ENCODE data around the gene AGPAT4. TPM values are rescaled to one million over a fixed set of nuclear protein-coding genes. Genes with fewer than 3 reads are reported as not detected.

Gene AGPAT4
- total RNA-seq, 1 experiment from 2014 or later: 15.5 TPM

DNA sequence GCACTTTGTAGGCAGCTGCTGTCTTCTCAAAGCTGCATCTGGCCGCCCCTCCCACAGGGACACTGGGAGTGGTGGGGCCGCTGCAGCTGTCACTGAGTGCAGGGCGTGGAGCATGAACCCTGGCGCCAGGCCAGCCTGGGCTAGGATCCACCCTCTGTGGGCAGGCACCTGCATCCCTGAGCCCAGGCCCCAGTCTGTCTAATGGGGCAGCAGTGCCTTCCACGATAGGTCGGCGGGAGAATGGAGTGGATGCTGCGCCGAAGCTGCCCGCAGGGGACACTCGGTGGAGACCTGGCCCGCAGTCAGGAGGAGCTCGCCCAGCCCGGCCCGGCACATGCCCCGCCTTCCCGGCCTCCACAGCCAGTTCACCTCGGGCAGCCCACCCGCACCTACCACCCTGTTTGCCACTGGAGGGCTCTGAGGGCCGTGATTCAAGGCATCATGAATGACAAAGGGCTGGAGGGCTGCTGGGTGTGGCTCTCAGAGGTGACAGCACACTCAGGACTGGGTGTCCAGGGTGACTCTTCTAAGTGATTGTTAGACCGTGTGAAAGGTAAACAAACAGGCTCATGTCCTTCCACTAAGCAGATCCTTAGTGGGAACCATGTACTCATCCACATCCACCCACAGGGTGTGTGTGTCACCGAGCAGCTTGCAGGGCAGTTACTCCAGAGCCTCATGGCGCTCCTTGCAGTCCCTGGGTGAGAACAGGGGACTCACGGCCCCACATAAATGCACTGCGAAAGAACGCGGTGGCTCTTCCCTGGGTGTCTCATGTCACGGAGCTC lies 133.9 kb downstream of the AGPAT4 start:
- CTCF ChIA-PET: no interaction called here
- H3K36me3 ChIP-seq (ENCODE audit: control insufficient read depth in 1 of 2, insufficient read depth in 2 of 2, low read length in 2 of 2): no peaks in the 10 kb centered on the region; a peak in 1 of 4 replicates
- DNase-seq (ENCODE audit: low read depth, low spot score) (no peak), ATAC-seq (peak; percentile 29; the same call in 1 of the 2 replicates)
- H3K4me2 ChIP-seq (ENCODE audit: low read length): no peak overlapping the region
- RAD21 ChIA-PET (ENCODE audit: low non-redundant PET in 1 of 2, low total read pairs in 2 of 2, uncharacterized antibody in 2 of 2, unreplicated experiment in 2 of 2): no interaction called here
- no peaks in the 10 kb centered on the region for H3K4me1 ChIP-seq (ENCODE audit: control insufficient read depth in 1 of 2, insufficient read depth in 2 of 2, low read length in 2 of 2)
- TF ChIP-seq POLR2A (IDR thresholded peaks at IDR 0.05; ENCODE audit: borderline replicate concordance, extremely low read depth, insufficient read depth, insufficient read length) (no peak), ZFX (IDR thresholded peaks at IDR 0.05) (no peak), CBX3 (IDR thresholded peaks at IDR 0.05; ENCODE audit: low read depth) (no peak), ELF1 (IDR thresholded peaks at IDR 0.05; ENCODE audit: borderline replicate concordance, low read depth) (no peak), FOSL1 (IDR thresholded peaks at IDR 0.05; ENCODE audit: low read depth) (no peak), CEBPB (IDR thresholded peaks at IDR 0.05; ENCODE audit: low read depth) (no peak)
- no peak overlapping the region for H2AFZ ChIP-seq (ENCODE audit: low read depth, low read length, poor library complexity, severe bottlenecking)
- H3K79me2 ChIP-seq (ENCODE audit: insufficient read depth, low read length): no peaks in the 10 kb centered on the region
- no peaks in the 10 kb centered on the region for H3K9me2 ChIP-seq (ENCODE audit: insufficient read depth)
- POLR2A ChIA-PET: no interaction called here
- H3K4me3 ChIP-seq (replicated peaks in 1 of 2; ENCODE audit: low read depth in 1 of 2, low read length in 2 of 2): no peak overlapping the region
- no TSS peak for BruUV-seq (replicated peaks)
- H3K27me3 ChIP-seq (ENCODE audit: insufficient read depth, low read length): no peaks in the 10 kb centered on the region
- no peaks in the 10 kb centered on the region for H3K9me3 ChIP-seq (ENCODE audit: control insufficient read depth in 1 of 2, insufficient read depth in 1 of 2, low read depth in 1 of 2, low read length in 2 of 2)
- H3K27ac ChIP-seq (ENCODE audit: low read depth, low read length): no peak overlapping the region
- intact Hi-C loops (cut with micrococcal nuclease): no loop called here
- H4K20me1 ChIP-seq (ENCODE audit: insufficient read depth): no peaks in the 10 kb centered on the region
- no peak overlapping the region for H3K9ac ChIP-seq (ENCODE audit: low read length)

DNA sequence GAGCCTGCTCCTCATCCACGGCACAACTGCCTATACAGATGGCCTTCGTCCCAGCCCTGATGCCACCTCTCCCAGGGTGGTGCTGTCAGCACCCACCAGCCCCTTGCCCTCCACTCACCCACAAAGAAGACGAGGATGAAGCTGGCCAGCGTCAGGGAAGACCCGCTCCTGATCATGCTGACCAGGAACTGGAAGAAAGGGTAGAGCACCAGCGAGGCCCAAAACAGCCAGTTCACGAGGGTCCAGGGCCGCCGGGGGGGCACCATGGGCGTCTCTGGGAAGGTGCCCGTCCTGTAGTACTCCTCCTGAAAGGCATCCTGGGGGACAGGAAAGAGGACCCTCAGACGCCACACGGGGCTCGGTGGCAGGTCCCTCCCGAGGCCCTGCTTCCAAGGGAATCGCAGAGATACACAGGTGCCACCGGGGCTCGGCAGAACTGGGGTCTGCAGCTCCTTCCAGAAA lies 134.5 kb downstream of the AGPAT4 start:
- Histone ChIP-seq H3K4me3 (replicated peaks in 1 of 2; ENCODE audit: low read depth in 1 of 2, low read length in 2 of 2) (no peak overlapping the region), H3K27me3 (ENCODE audit: insufficient read depth, low read length) (no peaks in the 10 kb centered on the region), H3K9me3 (ENCODE audit: control insufficient read depth in 1 of 2, insufficient read depth in 1 of 2, low read depth in 1 of 2, low read length in 2 of 2) (no peaks in the 10 kb centered on the region), H3K27ac (ENCODE audit: low read depth, low read length) (no peak overlapping the region), H2AFZ (ENCODE audit: low read depth, low read length, poor library complexity, severe bottlenecking) (no peak overlapping the region), H3K4me2 (ENCODE audit: low read length) (no peak overlapping the region), H3K36me3 (ENCODE audit: control insufficient read depth in 1 of 2, insufficient read depth in 2 of 2, low read length in 2 of 2) (no peaks in the 10 kb centered on the region; a peak in 1 of 4 replicates), H3K9me2 (ENCODE audit: insufficient read depth) (no peaks in the 10 kb centered on the region), H3K9ac (ENCODE audit: low read length) (no peak overlapping the region), H4K20me1 (ENCODE audit: insufficient read depth) (no peaks in the 10 kb centered on the region), H3K4me1 (ENCODE audit: control insufficient read depth in 1 of 2, insufficient read depth in 2 of 2, low read length in 2 of 2) (no peaks in the 10 kb centered on the region), H3K79me2 (ENCODE audit: insufficient read depth, low read length) (no peaks in the 10 kb centered on the region)
- intact Hi-C loops (cut with micrococcal nuclease): no loop called here
- no peak for DNase-seq (ENCODE audit: low read depth, low spot score)
- no TSS peak for BruUV-seq (replicated peaks)
- ATAC-seq: no peak
- TF ChIP-seq, protein P1, sequence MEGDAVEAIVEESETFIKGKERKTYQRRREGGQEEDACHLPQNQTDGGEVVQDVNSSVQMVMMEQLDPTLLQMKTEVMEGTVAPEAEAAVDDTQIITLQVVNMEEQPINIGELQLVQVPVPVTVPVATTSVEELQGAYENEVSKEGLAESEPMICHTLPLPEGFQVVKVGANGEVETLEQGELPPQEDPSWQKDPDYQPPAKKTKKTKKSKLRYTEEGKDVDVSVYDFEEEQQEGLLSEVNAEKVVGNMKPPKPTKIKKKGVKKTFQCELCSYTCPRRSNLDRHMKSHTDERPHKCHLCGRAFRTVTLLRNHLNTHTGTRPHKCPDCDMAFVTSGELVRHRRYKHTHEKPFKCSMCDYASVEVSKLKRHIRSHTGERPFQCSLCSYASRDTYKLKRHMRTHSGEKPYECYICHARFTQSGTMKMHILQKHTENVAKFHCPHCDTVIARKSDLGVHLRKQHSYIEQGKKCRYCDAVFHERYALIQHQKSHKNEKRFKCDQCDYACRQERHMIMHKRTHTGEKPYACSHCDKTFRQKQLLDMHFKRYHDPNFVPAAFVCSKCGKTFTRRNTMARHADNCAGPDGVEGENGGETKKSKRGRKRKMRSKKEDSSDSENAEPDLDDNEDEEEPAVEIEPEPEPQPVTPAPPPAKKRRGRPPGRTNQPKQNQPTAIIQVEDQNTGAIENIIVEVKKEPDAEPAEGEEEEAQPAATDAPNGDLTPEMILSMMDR (IDR thresholded peaks at IDR 0.05 in 2 of 3, conservative IDR thresholded peaks at IDR 0.05 in 1 of 3; ENCODE audit: borderline replicate concordance in 1 of 3, insufficient read depth in 1 of 3, low read depth in 2 of 3, low read length in 2 of 3): no peak
- no peak for TF ChIP-seq SP1 (IDR thresholded peaks at IDR 0.05; ENCODE audit: low read depth)
- no peak for TF ChIP-seq CEBPB (IDR thresholded peaks at IDR 0.05; ENCODE audit: low read depth)
- no peak for TF ChIP-seq EZH2 (IDR thresholded peaks at IDR 0.05)
- TF ChIP-seq TCF7L2 (IDR thresholded peaks at IDR 0.05; ENCODE audit: borderline replicate concordance, extremely low read depth, insufficient read depth, insufficient read length): no peak
- no peak for TF ChIP-seq SRF (IDR thresholded peaks at IDR 0.05; ENCODE audit: low read depth)
- TF ChIP-seq, protein P2, sequence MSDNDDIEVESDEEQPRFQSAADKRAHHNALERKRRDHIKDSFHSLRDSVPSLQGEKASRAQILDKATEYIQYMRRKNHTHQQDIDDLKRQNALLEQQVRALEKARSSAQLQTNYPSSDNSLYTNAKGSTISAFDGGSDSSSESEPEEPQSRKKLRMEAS (IDR thresholded peaks at IDR 0.05): no peak
- TF ChIP-seq JUND (IDR thresholded peaks at IDR 0.05): no peak
- no peak for TF ChIP-seq POLR2AphosphoS5 (IDR thresholded peaks at IDR 0.05; ENCODE audit: low read depth, low read length)
- TF ChIP-seq, protein P3, sequence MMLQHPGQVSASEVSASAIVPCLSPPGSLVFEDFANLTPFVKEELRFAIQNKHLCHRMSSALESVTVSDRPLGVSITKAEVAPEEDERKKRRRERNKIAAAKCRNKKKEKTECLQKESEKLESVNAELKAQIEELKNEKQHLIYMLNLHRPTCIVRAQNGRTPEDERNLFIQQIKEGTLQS (IDR thresholded peaks at IDR 0.05): no peak
- no peak for TF ChIP-seq CBX3 (IDR thresholded peaks at IDR 0.05; ENCODE audit: low read depth)
- ChIA-PET POLR2A (no interaction called here), RAD21 (ENCODE audit: low non-redundant PET in 1 of 2, low total read pairs in 2 of 2, uncharacterized antibody in 2 of 2, unreplicated experiment in 2 of 2) (no interaction called here), CTCF (no interaction called here)

Measured in HCT116 (cell line).